ENCODE results near the gene BEAN1.

GRCh38 chr16:66423177-66423576, 3.9 kb upstream of the BEAN1 start:
- no peak for TF ChIP-seq CTCF (IDR thresholded peaks at IDR 0.05)
- no peak for TF ChIP-seq POLR2AphosphoS5 (IDR thresholded peaks at IDR 0.05)

Data from suprapubic skin (tissue), 3 donors.